Neural progenitor cell (in vitro differentiated cells): Measurements from ENCODE around the gene FAM98B. TPM values are rescaled to one million over a fixed set of nuclear protein-coding genes. Genes with fewer than 3 reads are reported as not detected.

Experiments
- DNase-seq: peaks from one replicate; pipeline ENCODE4 v3.0.0-alpha.2; 2016; ENCODE audit warnings: low spot score
- H2AFZ ChIP-seq: fragments of 200-600 bp; sonication (generic); replicated peaks from 2 replicates; pipeline ENCODE4 v1.6.1; 2016; ENCODE audit warnings: antibody characterized with exemption
- H3F3A ChIP-seq: fragments of 200-600 bp; sonication (generic); 2 replicates; pipeline ENCODE4 v1.6.1; 2016; ENCODE audit warnings: antibody characterized with exemption, low read depth
- H3K27ac ChIP-seq: fragments of 200-600 bp; sonication (generic); 2 replicates; pipeline ENCODE4 v1.5.1; 2016; ENCODE audit warnings: mild to moderate bottlenecking
- H3K27me3 ChIP-seq: fragments of 200-600 bp; sonication (generic); 2 replicates; pipeline ENCODE4 v1.6.1; 2016; ENCODE audit warnings: mild to moderate bottlenecking, moderate library complexity
- H3K36me3 ChIP-seq: fragments of 200-600 bp; sonication (generic); 2 replicates; pipeline ENCODE4 v1.5.1; 2016
- H3K4me1 ChIP-seq: fragments of 200-600 bp; sonication (generic); 2 replicates; pipeline ENCODE4 v1.6.1; 2016; ENCODE audit warnings: mixed run types
- H3K4me2 ChIP-seq: fragments of 200-600 bp; sonication (generic); 2 replicates; pipeline ENCODE4 v1.6.1; 2016
- H3K4me3 ChIP-seq: fragments of 200-600 bp; sonication (generic); 2 replicates; pipeline ENCODE4 v1.5.1; 2016
- H3K79me2 ChIP-seq: fragments of 200-600 bp; sonication (generic); 2 replicates; pipeline ENCODE4 v1.6.1; 2016; ENCODE audit warnings: low read depth
- H3K9ac ChIP-seq: fragments of 200-600 bp; sonication (generic); 2 replicates; pipeline ENCODE4 v1.6.1; 2016
- H3K9me3 ChIP-seq: fragments of 200-600 bp; sonication (generic); 2 replicates; pipeline ENCODE4 v1.5.1; 2016; ENCODE audit warnings: low read depth
- H4K20me1 ChIP-seq: fragments of 200-600 bp; sonication (generic); 2 replicates; pipeline ENCODE4 v1.6.1; 2016; ENCODE audit warnings: low read depth
- H3K27ac Mint-ChIP-seq: 3 replicates; pipeline ENCODE4 v1.8.0; 2021; ENCODE audit warnings: mixed read lengths
- H3K27me3 Mint-ChIP-seq: 2 replicates; pipeline ENCODE4 v1.8.0; 2022; ENCODE audit warnings: low read depth, mild to moderate bottlenecking, inconsistent platforms, moderate library complexity, mixed read lengths; ENCODE audit not compliant: insufficient read depth
- H3K36me3 Mint-ChIP-seq: 3 replicates; pipeline ENCODE4 v1.8.0; 2021; ENCODE audit warnings: mixed read lengths
- H3K4me1 Mint-ChIP-seq: 3 replicates; pipeline ENCODE4 v1.8.0; 2021; ENCODE audit warnings: mixed read lengths
- H3K4me3 Mint-ChIP-seq: 3 replicates; pipeline ENCODE4 v1.8.0; 2021; ENCODE audit warnings: mild to moderate bottlenecking, moderate library complexity, mixed read lengths
- H3K9me3 Mint-ChIP-seq: 3 replicates; pipeline ENCODE4 v1.8.0; 2020; ENCODE audit warnings: mixed read lengths
- EZH2 ChIP-seq: fragments of 200-600 bp; sonication (generic); IDR thresholded peaks from 2 replicates; pipeline ENCODE4 v1.6.1; 2017; ENCODE audit warnings: antibody characterized with exemption, mild to moderate bottlenecking, moderate library complexity
- EZH2phosphoT487 ChIP-seq: fragments of 200-600 bp; sonication (generic); IDR thresholded peaks from 2 replicates; pipeline ENCODE4 v1.6.1; 2017; ENCODE audit warnings: antibody characterized with exemption
- total RNA-seq: library from RNA; depleted of rRNA; stranded (reverse); fragments of >200 nt; gene quantifications from 2 replicates; pipeline ENCODE4 v1.2.3, GENCODE V29; 2015; ENCODE audit warnings: low replicate concordance
- TF ChIP-seq, protein P1 (sequence below): fragments of 200-600 bp; sonication (generic); IDR thresholded peaks from 2 replicates; pipeline ENCODE4 v1.5.1; 2017; ENCODE audit warnings: antibody characterized with exemption, mild to moderate bottlenecking

Gene FAM98B
- total RNA-seq, 1 donor from 2014 or later: 31.4 TPM

DNA sequence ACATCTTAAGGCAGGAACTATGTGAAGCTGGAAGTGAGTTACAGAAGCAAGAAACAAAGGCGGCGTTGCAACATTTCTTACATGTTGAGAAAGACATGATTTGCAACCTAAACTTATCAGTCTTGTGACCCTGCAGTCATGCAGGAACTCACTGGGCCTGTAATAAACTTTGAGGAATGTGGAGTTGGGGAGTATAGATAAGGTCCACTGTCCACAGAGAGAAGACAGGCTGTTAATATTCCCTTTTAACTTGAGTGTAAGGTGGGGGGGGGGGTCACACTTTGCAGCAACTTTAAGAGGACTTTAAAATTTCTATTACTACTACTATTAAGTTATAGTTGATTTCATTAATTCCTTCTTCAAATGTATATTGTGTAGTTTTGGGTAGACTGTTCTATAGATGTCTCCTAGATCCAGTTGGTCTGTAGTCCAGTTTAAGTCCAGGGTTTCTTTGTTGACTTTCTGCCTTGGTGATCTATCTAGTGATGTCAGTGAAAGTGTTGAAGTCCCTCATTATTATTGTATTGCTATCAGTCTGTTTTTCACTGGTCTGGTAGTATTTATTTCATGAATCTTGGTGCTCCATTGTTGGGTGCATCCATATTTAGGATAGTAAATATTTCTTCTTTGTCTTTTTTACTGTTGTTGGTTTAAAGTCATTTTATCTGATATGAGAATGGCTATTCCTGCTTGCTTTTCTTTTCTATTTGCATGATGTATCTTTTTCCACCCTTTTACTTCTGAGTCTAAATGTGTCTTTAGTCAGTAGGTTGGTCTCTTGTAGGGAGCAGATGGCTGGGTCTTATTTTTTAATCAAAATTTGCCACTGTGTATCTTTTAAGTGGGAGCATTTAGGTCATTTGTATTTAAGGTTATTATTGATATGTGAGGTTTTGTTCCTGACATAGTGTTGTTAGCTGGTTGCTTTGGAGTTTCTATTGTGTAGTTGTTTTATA, 15.6 kb upstream of the FAM98B start:
- Histone ChIP-seq H3K9me3 (no peaks in the 10 kb centered on the region), H3K27ac (no peak overlapping the region), H3K9ac (no peak overlapping the region), H3K36me3 (no peaks in the 10 kb centered on the region), H3K4me2 (no peak overlapping the region), H3F3A (no peaks in the 10 kb centered on the region), H3K4me1 (no peaks in the 10 kb centered on the region), H3K27me3 (peaks cover 21% of the 10 kb centered on the region), H2AFZ (no peak overlapping the region), H3K4me3 (no peak overlapping the region), H3K79me2 (no peaks in the 10 kb centered on the region), H4K20me1 (no peaks in the 10 kb centered on the region)
- Mint-ChIP-seq H3K4me1 (peaks cover 3% of the 10 kb centered on the region), H3K4me3 (no peak overlapping the region), H3K36me3 (no peaks in the 10 kb centered on the region), H3K27ac (no peak overlapping the region), H3K9me3 (peaks cover 8% of the 10 kb centered on the region), H3K27me3 (no peaks in the 10 kb centered on the region)
- no peak for TF ChIP-seq EZH2
- TF ChIP-seq EZH2phosphoT487: no peak
- TF ChIP-seq, protein P1, sequence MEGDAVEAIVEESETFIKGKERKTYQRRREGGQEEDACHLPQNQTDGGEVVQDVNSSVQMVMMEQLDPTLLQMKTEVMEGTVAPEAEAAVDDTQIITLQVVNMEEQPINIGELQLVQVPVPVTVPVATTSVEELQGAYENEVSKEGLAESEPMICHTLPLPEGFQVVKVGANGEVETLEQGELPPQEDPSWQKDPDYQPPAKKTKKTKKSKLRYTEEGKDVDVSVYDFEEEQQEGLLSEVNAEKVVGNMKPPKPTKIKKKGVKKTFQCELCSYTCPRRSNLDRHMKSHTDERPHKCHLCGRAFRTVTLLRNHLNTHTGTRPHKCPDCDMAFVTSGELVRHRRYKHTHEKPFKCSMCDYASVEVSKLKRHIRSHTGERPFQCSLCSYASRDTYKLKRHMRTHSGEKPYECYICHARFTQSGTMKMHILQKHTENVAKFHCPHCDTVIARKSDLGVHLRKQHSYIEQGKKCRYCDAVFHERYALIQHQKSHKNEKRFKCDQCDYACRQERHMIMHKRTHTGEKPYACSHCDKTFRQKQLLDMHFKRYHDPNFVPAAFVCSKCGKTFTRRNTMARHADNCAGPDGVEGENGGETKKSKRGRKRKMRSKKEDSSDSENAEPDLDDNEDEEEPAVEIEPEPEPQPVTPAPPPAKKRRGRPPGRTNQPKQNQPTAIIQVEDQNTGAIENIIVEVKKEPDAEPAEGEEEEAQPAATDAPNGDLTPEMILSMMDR: no peak
- no peak for DNase-seq

DNA sequence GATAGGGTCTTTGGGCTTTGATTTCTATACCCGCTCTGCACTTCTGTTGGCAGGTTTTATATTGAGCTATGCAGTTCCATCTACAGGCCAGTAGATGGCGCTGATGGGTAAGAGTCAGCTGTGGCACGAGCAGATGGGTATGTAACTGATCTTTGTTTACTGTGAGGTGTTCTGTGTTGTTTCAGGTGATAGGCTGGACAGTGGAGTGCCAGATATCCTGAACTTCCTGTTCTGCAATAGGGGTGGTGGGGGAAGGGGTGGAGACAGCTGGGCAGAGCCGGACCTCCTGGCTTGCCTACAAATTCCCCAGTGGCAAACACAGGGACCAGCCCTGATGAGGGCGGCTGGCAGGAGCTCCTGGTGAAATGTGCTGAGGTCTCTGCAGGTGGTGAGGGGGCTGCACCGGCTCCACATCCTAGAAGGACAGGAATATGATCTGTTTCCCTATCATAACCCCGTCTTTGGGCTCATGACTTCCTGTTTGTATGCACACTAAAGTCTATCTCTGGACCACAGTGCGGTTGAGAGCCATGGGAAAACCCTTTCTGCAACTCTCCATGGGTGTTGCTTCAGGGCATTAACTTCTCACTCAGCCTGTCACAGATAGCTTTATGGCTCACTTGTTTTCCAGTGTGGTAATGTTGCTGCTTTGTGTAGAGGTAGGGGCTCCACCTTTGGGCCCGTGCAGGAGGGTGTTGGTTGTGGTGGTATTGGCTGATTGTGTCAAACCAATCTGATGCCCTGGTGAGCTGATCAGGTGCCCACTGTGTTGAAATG, 13.4 kb upstream of the FAM98B start:
- Mint-ChIP-seq H3K27ac (peak overlapping the region; percentile 84), H3K36me3 (no peaks in the 10 kb centered on the region), H3K9me3 (peaks cover 8% of the 10 kb centered on the region), H3K27me3 (no peaks in the 10 kb centered on the region), H3K4me1 (peaks cover 3% of the 10 kb centered on the region), H3K4me3 (no peak overlapping the region)
- TF ChIP-seq EZH2: no peak
- TF ChIP-seq, protein P1: peak; percentile 95
- Histone ChIP-seq H3K79me2 (no peaks in the 10 kb centered on the region), H3K27me3 (peaks cover 21% of the 10 kb centered on the region), H3K9me3 (no peaks in the 10 kb centered on the region), H3K4me2 (peak overlapping the region; percentile 25), H3K4me3 (no peak overlapping the region), H3F3A (no peaks in the 10 kb centered on the region), H4K20me1 (no peaks in the 10 kb centered on the region), H3K36me3 (no peaks in the 10 kb centered on the region), H3K9ac (no peak overlapping the region), H3K4me1 (no peaks in the 10 kb centered on the region), H2AFZ (peak overlapping the region; percentile 84), H3K27ac (no peak overlapping the region)
- DNase-seq: peak; percentile 58

- Histone ChIP-seq H3K36me3 (no peaks in the 10 kb centered on the region), H3K4me1 (no peaks in the 10 kb centered on the region), H3K27ac (no peak overlapping the region), H3K9ac (no peak overlapping the region), H4K20me1 (no peaks in the 10 kb centered on the region), H3K79me2 (no peaks in the 10 kb centered on the region), H3F3A (no peaks in the 10 kb centered on the region), H3K9me3 (no peaks in the 10 kb centered on the region), H3K27me3 (peaks cover 20% of the 10 kb centered on the region), H2AFZ (peak overlapping the region; percentile 84), H3K4me3 (no peak overlapping the region), H3K4me2 (no peak overlapping the region)
- no peaks in the 10 kb centered on the region for H3K27me3 Mint-ChIP-seq
- H3K4me1 Mint-ChIP-seq: peaks cover 3% of the 10 kb centered on the region
- H3K27ac Mint-ChIP-seq: peak overlapping the region; percentile 46
- H3K36me3 Mint-ChIP-seq: no peaks in the 10 kb centered on the region
- no peak overlapping the region for H3K4me3 Mint-ChIP-seq
- peaks cover 8% of the 10 kb centered on the region for H3K9me3 Mint-ChIP-seq
- TF ChIP-seq EZH2phosphoT487 (no peak), EZH2 (no peak)
- TF ChIP-seq, protein P1: no peak
- DNase-seq: no peak
These were observed 12.8 kb upstream of the FAM98B start for GRCh38 chr15:38441130-38441519.
